HEK293 (cell line): ENCODE data around the gene ADGRF4.

Experiments
- ELK4 ChIP-seq: IDR thresholded peaks from 2 replicates; pipeline ENCODE4 v1.6.1; 2011; ENCODE audit warnings: mild to moderate bottlenecking, low read depth, low read length, borderline replicate concordance
- HOXA7 ChIP-seq: sonication (generic); formaldehyde crosslinking; IDR thresholded peaks from 2 replicates; pipeline ENCODE4 v1.8.1; 2022; ENCODE audit warnings: missing genetic modification reagents, borderline replicate concordance
- TCF7L2 ChIP-seq: IDR thresholded peaks from 2 replicates; pipeline ENCODE4 v1.6.1; 2011; ENCODE audit warnings: low read depth, mild to moderate bottlenecking, inconsistent platforms, low read length, moderate library complexity, borderline replicate concordance
- WT1 ChIP-seq: fragments of 450-650 bp; formaldehyde crosslinking; IDR thresholded peaks from 2 replicates; pipeline ENCODE4 v1.5.1; 2016; ENCODE audit warnings: missing biosample characterization, missing genetic modification characterization
- ZBTB21 ChIP-seq: fragments of 450-650 bp; formaldehyde crosslinking; IDR thresholded peaks from 2 replicates; pipeline ENCODE4 v1.5.1; 2017; ENCODE audit warnings: missing biosample characterization, missing genetic modification characterization
- ZNF121 ChIP-seq: fragments of 450-650 bp; formaldehyde crosslinking; IDR thresholded peaks from 2 replicates; pipeline ENCODE4 v1.5.1; 2016; ENCODE audit warnings: missing biosample characterization, missing genetic modification characterization
- ZNF311 ChIP-seq: fragments of 450-650 bp; formaldehyde crosslinking; IDR thresholded peaks from 2 replicates; pipeline ENCODE4 v1.5.1; 2017; ENCODE audit warnings: missing biosample characterization, missing genetic modification characterization, borderline replicate concordance
- TF ChIP-seq, protein P1 (sequence below): fragments of 450-650 bp; formaldehyde crosslinking; IDR thresholded peaks from 2 replicates; pipeline ENCODE4 v1.5.1; 2016; ENCODE audit warnings: missing biosample characterization, missing genetic modification characterization

DNA sequence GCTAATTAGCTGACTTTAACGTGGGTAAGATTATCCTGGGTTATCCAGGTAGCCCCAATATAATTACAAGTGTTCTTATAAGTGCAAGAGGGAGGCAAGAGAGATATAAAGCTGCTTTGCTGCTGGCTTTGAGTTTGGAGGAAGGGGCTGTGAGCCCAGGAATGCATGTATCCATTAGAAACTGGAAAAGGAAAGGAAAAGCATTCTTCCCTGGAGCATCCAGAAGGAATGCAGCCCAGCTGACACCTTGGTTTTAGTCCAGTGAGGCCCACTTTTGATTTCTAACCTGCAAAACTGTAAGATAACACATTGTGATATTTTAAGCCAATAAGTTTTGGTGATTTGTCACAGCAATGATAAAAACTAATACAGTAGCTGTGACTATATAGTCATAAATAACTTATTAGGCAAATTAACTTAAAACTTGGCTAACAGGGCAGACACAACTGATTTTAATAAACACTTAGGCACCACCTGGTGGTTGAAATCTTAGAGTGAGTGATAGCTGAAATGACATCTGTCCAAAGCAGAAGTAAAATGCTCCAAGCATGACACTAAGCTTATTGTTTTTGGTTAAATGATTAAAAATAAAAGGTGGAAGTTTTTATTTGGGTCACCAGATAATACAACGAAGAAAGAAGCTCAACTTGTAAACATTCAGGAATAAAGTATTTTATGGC is 35.6 kb downstream of the ADGRF4 start:
- TF ChIP-seq ZNF121 (tag by site-specific recombination), result no peak
- no peak for TF ChIP-seq TCF7L2
- TF ChIP-seq, protein P1, sequence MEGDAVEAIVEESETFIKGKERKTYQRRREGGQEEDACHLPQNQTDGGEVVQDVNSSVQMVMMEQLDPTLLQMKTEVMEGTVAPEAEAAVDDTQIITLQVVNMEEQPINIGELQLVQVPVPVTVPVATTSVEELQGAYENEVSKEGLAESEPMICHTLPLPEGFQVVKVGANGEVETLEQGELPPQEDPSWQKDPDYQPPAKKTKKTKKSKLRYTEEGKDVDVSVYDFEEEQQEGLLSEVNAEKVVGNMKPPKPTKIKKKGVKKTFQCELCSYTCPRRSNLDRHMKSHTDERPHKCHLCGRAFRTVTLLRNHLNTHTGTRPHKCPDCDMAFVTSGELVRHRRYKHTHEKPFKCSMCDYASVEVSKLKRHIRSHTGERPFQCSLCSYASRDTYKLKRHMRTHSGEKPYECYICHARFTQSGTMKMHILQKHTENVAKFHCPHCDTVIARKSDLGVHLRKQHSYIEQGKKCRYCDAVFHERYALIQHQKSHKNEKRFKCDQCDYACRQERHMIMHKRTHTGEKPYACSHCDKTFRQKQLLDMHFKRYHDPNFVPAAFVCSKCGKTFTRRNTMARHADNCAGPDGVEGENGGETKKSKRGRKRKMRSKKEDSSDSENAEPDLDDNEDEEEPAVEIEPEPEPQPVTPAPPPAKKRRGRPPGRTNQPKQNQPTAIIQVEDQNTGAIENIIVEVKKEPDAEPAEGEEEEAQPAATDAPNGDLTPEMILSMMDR (tag by site-specific recombination), result no peak
- no peak for TF ChIP-seq ZBTB21 (tag by site-specific recombination)
- no peak for TF ChIP-seq WT1 (tag by site-specific recombination)
- TF ChIP-seq ZNF311 (tag by site-specific recombination), result no peak
- no peak for TF ChIP-seq HOXA7 (CRISPR knock-in tag)
- TF ChIP-seq ELK4, result no peak
